H1 (cell line): ENCODE results near the gene RIN3. TPM values are rescaled to one million over a fixed set of nuclear protein-coding genes. Genes with fewer than 3 reads are reported as not detected.

Experiments
- CTCF ChIA-PET: fragments of 300-600 bp; sonication (Branson Sonifier 250); formaldehyde crosslinking; loops from one replicate; lab custom pipeline; 2021; ENCODE audit not compliant: partially characterized antibody; lab: Charles Lee
- POLR2A ChIA-PET: fragments of 300-600 bp; sonication (Branson Sonifier 250); formaldehyde crosslinking; loops from one replicate; lab custom pipeline; 2021; ENCODE audit warnings: inconsistent platforms; ENCODE audit not compliant: partially characterized antibody; lab: Charles Lee
- DNase-seq, 2 experiments: peaks; one replicate each; pipeline versions ENCODE4 v3.0.0 to v3.0.0-alpha.2; 2010 to 2022; ENCODE audit warnings: low spot score in 2 of 2, low read depth in 1 of 2, mixed read lengths in 1 of 2
- FAIRE-seq: peaks from 2 replicates; lab custom pipeline; 2011; peaks lifted over from hg19 to GRCh38; lab: Jason Lieb, UNC
- H2AFZ ChIP-seq: 2 replicates; pipeline ENCODE4 v1.8.1; 2012; ENCODE audit warnings: low read length, inconsistent platforms
- H2AK5ac ChIP-seq: 2 replicates; pipeline ENCODE4 v1.6.1; 2013; ENCODE audit warnings: low read depth, low read length
- H2BK120ac ChIP-seq: replicated peaks from 2 replicates; pipeline ENCODE3; 2013; ENCODE audit warnings: low read depth, low read length, inconsistent platforms
- H2BK12ac ChIP-seq: 2 replicates; pipeline ENCODE4 v1.6.1; 2013; ENCODE audit warnings: low read depth, low read length
- H2BK15ac ChIP-seq: 2 replicates; pipeline ENCODE4 v1.6.1; 2013; ENCODE audit warnings: low read length
- H2BK20ac ChIP-seq: 2 replicates; pipeline ENCODE4 v1.6.1; 2013; ENCODE audit warnings: low read length
- H2BK5ac ChIP-seq: 2 replicates; pipeline ENCODE4 v1.6.1; 2013; ENCODE audit warnings: low read depth, low read length
- H3K14ac ChIP-seq: 2 replicates; pipeline ENCODE4 v1.6.1; 2013; ENCODE audit warnings: inconsistent platforms; ENCODE audit not compliant: insufficient read length
- H3K18ac ChIP-seq: 2 replicates; pipeline ENCODE4 v1.6.1; 2013; ENCODE audit warnings: low read length; ENCODE audit errors: extremely low read depth
- H3K23ac ChIP-seq: 2 replicates; pipeline ENCODE4 v1.6.1; 2013; ENCODE audit warnings: inconsistent platforms; ENCODE audit not compliant: insufficient read length
- H3K23me2 ChIP-seq: 2 replicates; pipeline ENCODE4 v1.6.1; 2013; ENCODE audit warnings: low read depth, low read length
- H3K27ac ChIP-seq: 2 replicates; pipeline ENCODE4 v1.6.1; 2011; ENCODE audit warnings: low read depth, low read length, inconsistent platforms
- H3K27me3 ChIP-seq, 4 experiments: replicated peaks in 1 of 4; 1 replicate in 1 of 4; 2 replicates in 3 of 4; pipeline versions ENCODE4 v1.6.1 to v1.8.1; 2011 to 2013; ENCODE audit warnings: low read length in 3 of 4, mild to moderate bottlenecking in 3 of 4, inconsistent platforms in 2 of 4, mixed read lengths in 2 of 4, moderate library complexity in 1 of 4; ENCODE audit not compliant: control insufficient read depth in 3 of 4, insufficient read depth in 3 of 4; ENCODE audit errors: extremely low read depth in 1 of 4
- H3K36me3 ChIP-seq, 4 experiments: 2 replicates each; pipeline versions ENCODE4 v1.6.1 to v1.8.1; 2011 to 2013; ENCODE audit warnings: mild to moderate bottlenecking in 4 of 4, low read length in 3 of 4, moderate library complexity in 2 of 4, control low read depth in 1 of 4, inconsistent platforms in 1 of 4; ENCODE audit not compliant: insufficient read depth in 4 of 4, control insufficient read depth in 2 of 4
- H3K4ac ChIP-seq: replicated peaks from 2 replicates; pipeline ENCODE3; 2013; ENCODE audit warnings: low read length, low read depth, mixed read lengths, inconsistent platforms; ENCODE audit not compliant: insufficient read length
- H3K4me1 ChIP-seq, 4 experiments: replicated peaks in 1 of 4; 1 replicate in 1 of 4; 2 replicates in 3 of 4; pipeline versions ENCODE4 v1.6.1 to v1.8.1; 2011 to 2013; ENCODE audit warnings: low read length in 3 of 4, inconsistent platforms in 2 of 4, mixed read lengths in 1 of 4; ENCODE audit not compliant: insufficient read depth in 4 of 4, control insufficient read depth in 3 of 4
- H3K4me2 ChIP-seq, 2 experiments: 2 replicates each; pipeline versions ENCODE4 v1.6.1 to v1.8.1; 2011 to 2013; ENCODE audit warnings: low read depth in 2 of 2, low read length in 2 of 2, control low read depth in 1 of 2, inconsistent platforms in 1 of 2, mild to moderate bottlenecking in 1 of 2; ENCODE audit not compliant: insufficient read depth in 1 of 2
- H3K4me3 ChIP-seq, 4 experiments: fragments of 200-600, 300-600 bp in 1 of 4; sonication (generic), shearing (Covaris generic), sonication (Bioruptor Twin) in 1 of 4; 2 replicates each; pipeline versions ENCODE4 v1.5.1 to v1.8.1; 2011 to 2016; ENCODE audit warnings: low read length in 4 of 4, low read depth in 3 of 4, control low read depth in 2 of 4, inconsistent platforms in 2 of 4, mild to moderate bottlenecking in 2 of 4, mixed read lengths in 1 of 4, moderate library complexity in 1 of 4; ENCODE audit not compliant: insufficient read depth in 2 of 4; ENCODE audit errors: extremely low read depth in 1 of 4
- H3K56ac ChIP-seq: replicated peaks from 2 replicates; pipeline ENCODE3; 2013; ENCODE audit warnings: low read depth, mild to moderate bottlenecking, mixed read lengths, low read length, inconsistent platforms; ENCODE audit not compliant: insufficient read length
- H3K79me1 ChIP-seq: 2 replicates; pipeline ENCODE4 v1.6.1; 2013; ENCODE audit warnings: low read depth, low read length, control low read depth
- H3K79me2 ChIP-seq, 2 experiments: 2 replicates each; pipeline versions ENCODE4 v1.6.1 to v1.8.1; 2012 to 2013; ENCODE audit warnings: low read length in 2 of 2, mild to moderate bottlenecking in 2 of 2, inconsistent platforms in 1 of 2; ENCODE audit not compliant: insufficient read depth in 2 of 2, control insufficient read depth in 1 of 2
- H3K9ac ChIP-seq, 4 experiments: replicated peaks in 1 of 4; 1 replicate in 1 of 4; 2 replicates in 3 of 4; pipeline versions ENCODE4 v1.6.1 to v1.8.1; 2011 to 2013; ENCODE audit warnings: low read depth in 3 of 4, low read length in 3 of 4, control low read depth in 2 of 4, mild to moderate bottlenecking in 2 of 4, moderate library complexity in 2 of 4, inconsistent platforms in 1 of 4; ENCODE audit errors: extremely low read depth in 1 of 4
- H3K9me3 ChIP-seq, 2 experiments: 2 replicates each; pipeline versions ENCODE4 v1.6.1 to v1.8.1; 2012 to 2013; ENCODE audit warnings: mild to moderate bottlenecking in 2 of 2, moderate library complexity in 2 of 2, control low read depth in 1 of 2, inconsistent platforms in 1 of 2, low read depth in 1 of 2, low read length in 1 of 2, mixed read lengths in 1 of 2; ENCODE audit not compliant: insufficient read depth in 2 of 2
- H4K20me1 ChIP-seq, 2 experiments: replicated peaks in 1 of 2; 2 replicates each; pipeline versions ENCODE3 to v1.8.1; 2011 to 2013; ENCODE audit warnings: inconsistent platforms in 2 of 2, low read length in 2 of 2, mild to moderate bottlenecking in 1 of 2; ENCODE audit not compliant: insufficient read depth in 2 of 2, control insufficient read depth in 1 of 2
- H4K5ac ChIP-seq: 2 replicates; pipeline ENCODE4 v1.6.1; 2013; ENCODE audit warnings: low read length, low read depth, mixed read lengths, inconsistent platforms; ENCODE audit not compliant: insufficient read length
- H4K8ac ChIP-seq: 2 replicates; pipeline ENCODE4 v1.8.0; 2013; ENCODE audit warnings: mild to moderate bottlenecking, moderate library complexity, low read length, inconsistent platforms; ENCODE audit not compliant: insufficient read depth; ENCODE audit errors: extremely low read depth
- H4K91ac ChIP-seq: replicated peaks from 2 replicates; pipeline ENCODE3; 2013; ENCODE audit warnings: low read length, mixed read lengths, inconsistent platforms; ENCODE audit not compliant: insufficient read length
- ATF3 ChIP-seq: IDR thresholded peaks from 2 replicates; pipeline ENCODE4 v1.6.1; 2011; ENCODE audit warnings: low read depth, mild to moderate bottlenecking, low read length; ENCODE audit not compliant: insufficient read depth
- EGR1 ChIP-seq: IDR thresholded peaks from 2 replicates; pipeline ENCODE4 v1.6.1; 2011; ENCODE audit warnings: low read depth, low read length, borderline replicate concordance
- EZH2 ChIP-seq: fragments of 200-600 bp; sonication (generic); IDR thresholded peaks from 2 replicates; pipeline ENCODE4 v1.7.1; 2012; ENCODE audit warnings: low read depth, mild to moderate bottlenecking, moderate library complexity, low read length, inconsistent platforms; ENCODE audit not compliant: severe bottlenecking
- FOSL1 ChIP-seq: IDR thresholded peaks from 2 replicates; pipeline ENCODE4 v1.6.1; 2011; ENCODE audit warnings: mild to moderate bottlenecking, low read depth, low read length, moderate library complexity; ENCODE audit not compliant: insufficient read depth
- JUND ChIP-seq: IDR thresholded peaks from 2 replicates; pipeline ENCODE4 v1.6.1; 2011; ENCODE audit warnings: mild to moderate bottlenecking, improper control_type of control experiment, low read length
- NANOG ChIP-seq: IDR thresholded peaks from 2 replicates; pipeline ENCODE4 v1.6.1; 2011; ENCODE audit warnings: low read length, low read depth, mild to moderate bottlenecking, inconsistent platforms; ENCODE audit not compliant: insufficient read depth, poor library complexity, severe bottlenecking
- PHF8 ChIP-seq: fragments of 200-600 bp; sonication (generic); conservative IDR thresholded peaks from 2 replicates; pipeline ENCODE4 v1.7.1; 2012; ENCODE audit warnings: low read depth, mild to moderate bottlenecking, inconsistent platforms, low read length, moderate library complexity
- POLR2A ChIP-seq, 2 experiments: IDR thresholded peaks; 1 replicate in 1 of 2; 2 replicates in 1 of 2; pipeline ENCODE4 v1.6.1; 2011; ENCODE audit warnings: low read depth in 2 of 2, low read length in 2 of 2, mild to moderate bottlenecking in 2 of 2; ENCODE audit errors: control extremely low read depth in 1 of 2
- SAP30 ChIP-seq: fragments of 300-600 bp; sonication (generic); IDR thresholded peaks from 2 replicates; pipeline ENCODE4 v1.7.1; 2012; ENCODE audit warnings: low read length, moderate library complexity, mild to moderate bottlenecking, inconsistent platforms; ENCODE audit not compliant: insufficient read depth, insufficient replicate concordance
- SP1 ChIP-seq: IDR thresholded peaks from 2 replicates; pipeline ENCODE4 v1.6.1; 2011; ENCODE audit warnings: low read depth, low read length
- SRF ChIP-seq: IDR thresholded peaks from 2 replicates; pipeline ENCODE4 v1.6.1; 2011; ENCODE audit warnings: mild to moderate bottlenecking, low read depth, low read length, moderate library complexity
- USF2 ChIP-seq: IDR thresholded peaks from 2 replicates; pipeline ENCODE4 v1.6.1; 2011; ENCODE audit warnings: low read length, improper control_type of control experiment
- WGBS, 2 experiments: shearing (Covaris generic) in 1 of 2; methylation state at CpG; one replicate each; pipeline versions ENCODE4 v1.1.6 to v1.1.7; 2013 to 2015; ENCODE audit warnings: low lambda C conversion rate in 2 of 2, mixed read lengths in 2 of 2, inconsistent platforms in 1 of 2, low coverage in 1 of 2, missing lambda C conversion rate in 1 of 2; ENCODE audit not compliant: insufficient replicate concordance in 2 of 2, insufficient coverage in 1 of 2, insufficient read length in 1 of 2; ENCODE audit errors: extremely low coverage in 1 of 2, missing lambda C conversion rate in 1 of 2; 5-methylcytosine and 5-hydroxymethylcytosine counted together
- polyA plus RNA-seq, 7 experiments: library from polyadenylated mRNA; depleted of rRNA in 3 of 7; stranded (reverse) in 5 of 7; unstranded in 2 of 7; fragments of >200 nt in 5 of 7; fragments of 200-250 nt in 2 of 7; gene quantifications; 1 replicate in 5 of 7; 2 replicates in 1 of 7; 4 replicates in 1 of 7; pipeline versions ENCODE4 v1.2.1 to v1.2.3, GENCODE V29; 2011 to 2013; ENCODE audit warnings: missing spikeins in 2 of 7, mixed read lengths in 2 of 7
- total RNA-seq: library from RNA; stranded (reverse); fragmentation: NEBNext Ultra II Directional; extraction: Animal tissue kit (Norgen Biotek cat#: 25700); gene quantifications from 2 replicates; pipeline ENCODE4 v1.2.1, GENCODE V29; 2021

Gene RIN3
- total and polyA plus RNA-seq, 2 of the 8 experiments (the other 6 are each of a cell fraction or from before 2014, with no cell fraction given), result 0.59 to 1.5 TPM

- WGBS, 2 experiments, result 81% methylated on average over 16 of the region's 17 CpGs; no CpG with 5 or more reads in 1 of the 2 experiments
- H3K36me3 ChIP-seq, result no peaks in the 10 kb centered on the region
- no peaks in the 10 kb centered on the region for H3K79me2 ChIP-seq
- H3K18ac ChIP-seq, result no peak overlapping the region
- DNase-seq (no peak), FAIRE-seq (no peak)
- H2BK5ac ChIP-seq, result no peak overlapping the region
- H3K23ac ChIP-seq, result no peak overlapping the region
- no peak overlapping the region for H2BK120ac ChIP-seq
- H2AK5ac ChIP-seq, result no peak overlapping the region
- no peak overlapping the region for H3K9ac ChIP-seq
- H4K91ac ChIP-seq, result no peak overlapping the region
- H4K20me1 ChIP-seq, result no peaks in the 10 kb centered on the region
- no peaks in the 10 kb centered on the region for H3K23me2 ChIP-seq
- no peak overlapping the region for H2BK20ac ChIP-seq
- peaks cover 0 to 3% (median 0%) of the 10 kb centered on the region in 4 experiments; a peak in 2 of 7 replicates for H3K4me1 ChIP-seq
- no peak overlapping the region for H4K5ac ChIP-seq
- H3K14ac ChIP-seq, result no peak overlapping the region
- H2AFZ ChIP-seq, result no peak overlapping the region
- POLR2A ChIA-PET, result no interaction called here
- CTCF ChIA-PET, result no interaction called here
- H2BK12ac ChIP-seq, result no peak overlapping the region
- H3K27me3 ChIP-seq, result no peaks in the 10 kb centered on the region
- H3K4me3 ChIP-seq, result no peak overlapping the region
- H3K56ac ChIP-seq, result no peak overlapping the region
- H3K4ac ChIP-seq, result no peak overlapping the region
- H3K79me1 ChIP-seq, result no peaks in the 10 kb centered on the region
- no peak overlapping the region for H4K8ac ChIP-seq
- H3K9me3 ChIP-seq, result no peaks in the 10 kb centered on the region
- no peak overlapping the region for H2BK15ac ChIP-seq
- H3K27ac ChIP-seq, result no peak overlapping the region
- H3K4me2 ChIP-seq, result no peak overlapping the region
- TF ChIP-seq POLR2A (IDR thresholded peaks at IDR 0.05; ENCODE audit: control extremely low read depth in 1 of 2, low read depth in 2 of 2, low read length in 2 of 2), result no peak
- TF ChIP-seq JUND, result no peak
- TF ChIP-seq EZH2, result no peak
- TF ChIP-seq USF2, result no peak
- no peak for TF ChIP-seq SRF
- no peak for TF ChIP-seq PHF8
- TF ChIP-seq NANOG, result no peak
- TF ChIP-seq SP1, result no peak
- TF ChIP-seq EGR1, result no peak
- TF ChIP-seq ATF3, result no peak
- TF ChIP-seq SAP30, result no peak
- no peak for TF ChIP-seq FOSL1
Observed at GRCh38 chr14:92534932-92535643, 21.5 kb downstream of the RIN3 start.
